K562 (cell line): ENCODE data around the gene HAND2. TPM values are rescaled to one million over a fixed set of nuclear protein-coding genes. Genes with fewer than 3 reads are reported as not detected.
A peak's percentile ranks its signal among the peaks of the same experiment; 100 is the strongest.

ENCODE experiments used
- ATAC-seq: fragments of 200-7000 bp; cut with Tn5 transposase; 3 replicates; pipeline ENCODE4 v1.9.1; 2020; ENCODE audit warnings: moderate library complexity
- BruUV-seq: library from RNA; stranded (reverse); fragments of 400-500 nt; replicated peaks from 2 replicates; lab custom pipeline; 2021; lab: Mats Ljungman, UMichigan
- CTCF ChIA-PET: fragments of 300-600 bp; formaldehyde crosslinking; extraction: SDS; loops from one replicate; lab custom pipeline; 2021; ENCODE audit warnings: low intra/inter-chr PET ratio; lab: Yijun Ruan, JAX
- POLR2A ChIA-PET: fragments of 300-600, 350-650 bp; sonication (Branson Sonifier 250); formaldehyde crosslinking; extraction: SDS; loops from one replicate; lab custom pipeline; 2021; ENCODE audit warnings: antibody characterized with exemption, inconsistent platforms; lab: Yijun Ruan, JAX
- DNase-seq, 4 experiments: peaks; one replicate each; pipeline versions ENCODE4 v3.0.0 to v3.0.0-alpha.2; 2011 to 2018; ENCODE audit warnings: low spot score in 3 of 4, mixed read lengths in 3 of 4; ENCODE audit errors: extremely low read depth in 1 of 4
- FAIRE-seq: peaks from 2 replicates; lab custom pipeline; 2011; peaks lifted over from hg19 to GRCh38; lab: Jason Lieb, UNC
- H2AFZ ChIP-seq: 2 replicates; pipeline ENCODE4 v1.6.0; 2011; ENCODE audit warnings: low read depth, low read length, control low read depth, inconsistent platforms
- H3K27ac ChIP-seq: fragments of 200-600 bp; 3 replicates; pipeline ENCODE4 v1.8.0; 2011; ENCODE audit warnings: low read depth, mild to moderate bottlenecking, control low read depth, inconsistent platforms, low read length, moderate library complexity, mixed read lengths; ENCODE audit errors: extremely low read depth
- H3K27me3 ChIP-seq, 2 experiments: fragments of 300-600 bp in 1 of 2; 2 replicates in 1 of 2; 3 replicates in 1 of 2; pipeline versions ENCODE4 v1.6.0 to v1.8.0; 2011; ENCODE audit warnings: inconsistent platforms in 2 of 2, low read length in 2 of 2, mild to moderate bottlenecking in 1 of 2, mixed read lengths in 1 of 2, moderate library complexity in 1 of 2; ENCODE audit not compliant: control insufficient read depth in 2 of 2, insufficient read depth in 2 of 2
- H3K36me3 ChIP-seq: fragments of 300-600 bp; 3 replicates; pipeline ENCODE4 v1.8.0; 2011; ENCODE audit warnings: mild to moderate bottlenecking, low read length, inconsistent platforms; ENCODE audit not compliant: control insufficient read depth, insufficient read depth
- H3K4me1 ChIP-seq, 2 experiments: fragments of 200-600 bp in 1 of 2; replicated peaks in 1 of 2; 2 replicates in 1 of 2; 3 replicates in 1 of 2; pipeline versions ENCODE4 v1.5.1 to v1.8.0; 2011; ENCODE audit warnings: inconsistent platforms in 2 of 2, low read length in 2 of 2, mild to moderate bottlenecking in 1 of 2, mixed read lengths in 1 of 2, moderate library complexity in 1 of 2; ENCODE audit not compliant: control insufficient read depth in 2 of 2, insufficient read depth in 2 of 2
- H3K4me2 ChIP-seq: 2 replicates; pipeline ENCODE4 v1.6.1; 2011; ENCODE audit warnings: low read length, control low read depth, inconsistent platforms, mixed read lengths; ENCODE audit not compliant: insufficient read depth
- H3K4me3 ChIP-seq: fragments of 200-600 bp; sonication (generic), shearing (Covaris generic); 2 replicates; pipeline ENCODE4 v1.5.1; 2016; ENCODE audit warnings: control low read depth, inconsistent platforms
- H3K79me2 ChIP-seq: fragments of 200-600 bp; 3 replicates; pipeline ENCODE4 v1.8.0; 2011; ENCODE audit warnings: low read length, inconsistent platforms; ENCODE audit not compliant: control insufficient read depth, insufficient read depth
- H3K9ac ChIP-seq, 2 experiments: 2 replicates each; pipeline versions ENCODE4 v1.6.0 to v1.6.1; 2011; ENCODE audit warnings: low read depth in 2 of 2, low read length in 2 of 2, control low read depth in 1 of 2, inconsistent platforms in 1 of 2, mild to moderate bottlenecking in 1 of 2, mixed read lengths in 1 of 2; ENCODE audit not compliant: insufficient read depth in 1 of 2
- H3K9me1 ChIP-seq: one replicate; pipeline ENCODE4 v1.6.0; 2011; ENCODE audit warnings: inconsistent platforms, mild to moderate bottlenecking, low read length, moderate library complexity; ENCODE audit not compliant: control insufficient read depth, insufficient read depth
- H3K9me3 ChIP-seq: replicated peaks from 2 replicates; pipeline ENCODE4 v1.5.1; 2011; ENCODE audit warnings: low read depth, low read length, inconsistent platforms; ENCODE audit not compliant: control insufficient read depth, insufficient read depth
- H4K20me1 ChIP-seq: replicated peaks from 2 replicates; pipeline ENCODE4 v1.6.1; 2011; ENCODE audit warnings: low read length, inconsistent platforms, mixed read lengths; ENCODE audit not compliant: control insufficient read depth, insufficient read depth
- ARID3A ChIP-seq: IDR thresholded peaks from 2 replicates; pipeline ENCODE4 v1.6.1; 2012; ENCODE audit warnings: low read depth, low read length, improper control_type of control experiment, borderline replicate concordance
- CREM ChIP-seq: IDR thresholded peaks from 2 replicates; pipeline ENCODE4 v1.6.1; 2014; ENCODE audit warnings: antibody characterized with exemption, low read depth
- CTBP1 ChIP-seq: fragments of 450-650 bp; IDR thresholded peaks from 2 replicates; pipeline ENCODE4 v1.6.1; 2016; ENCODE audit warnings: borderline replicate concordance
- HMG20B ChIP-seq: fragments of 250-450 bp; sonication (Bioruptor Pico); IDR thresholded peaks from 2 replicates; pipeline ENCODE4 v1.5.0; 2021; ENCODE audit warnings: mild to moderate bottlenecking
- NR3C1 ChIP-seq: sonication (generic); formaldehyde crosslinking; IDR thresholded peaks from 2 replicates; pipeline ENCODE4 v1.8.1; 2022; ENCODE audit warnings: missing genetic modification reagents
- ZBTB11 ChIP-seq, 3 experiments: fragments of 200-800 bp in 1 of 3; fragments of 250-450 bp in 1 of 3; fragments of 450-650 bp in 1 of 3; sonication (Bioruptor Pico) in 1 of 3; sonication (Bioruptor generic) in 1 of 3; formaldehyde crosslinking in 1 of 3; IDR thresholded peaks; 2 replicates each; pipeline versions ENCODE4 v1.6.1 to v1.8.0; 2016 to 2022; ENCODE audit warnings: mild to moderate bottlenecking in 2 of 3, missing genetic modification characterization in 2 of 3, missing compliant biosample characterization in 1 of 3, moderate library complexity in 1 of 3
- ZNF184 ChIP-seq: sonication (generic); formaldehyde crosslinking; IDR thresholded peaks from 2 replicates; pipeline ENCODE4 v1.5.0; 2020; ENCODE audit warnings: missing genetic modification reagents
- ZNF445 ChIP-seq: fragments of 250-450 bp; sonication (Bioruptor Pico); IDR thresholded peaks from 2 replicates; pipeline ENCODE4 v1.4.0; 2020; ENCODE audit warnings: low read depth, mild to moderate bottlenecking, moderate library complexity
- WGBS: fragments of 100-300 bp; shearing (Covaris generic); methylation state at CpG from one replicate; pipeline ENCODE4 v1.1.6; 2016; ENCODE audit warnings: low coverage, mixed read lengths; ENCODE audit not compliant: insufficient coverage; ENCODE audit errors: missing lambda C conversion rate; 5-methylcytosine and 5-hydroxymethylcytosine counted together
- in situ Hi-C: fragments of 300-500 bp; cut with MboI; formaldehyde crosslinking; loops from 4 replicates; pipeline ENCODE4 v1.15.0; 2018; ENCODE audit warnings: inconsistent platforms, mixed read lengths
- intact Hi-C: fragments of 100-400 bp; cut with micrococcal nuclease; formaldehyde crosslinking; loops from 2 replicates; pipeline ENCODE4 v1.14.2; 2022
- polyA plus RNA-seq, 8 experiments: library from polyadenylated mRNA; depleted of rRNA in 4 of 8; stranded (reverse) in 5 of 8; unstranded in 3 of 8; fragments of >200 nt; fragmentation: Nextera tagmentation in 2 of 8; fragmentation: Illumina TruSeq in 1 of 8; extraction: Ambion mirVana in 2 of 8; extraction: Trizol in 1 of 8; gene quantifications; 2 replicates each; pipeline versions ENCODE4 v1.2.1 to v1.2.3, GENCODE V29; 2011 to 2014; ENCODE audit warnings: inconsistent platforms in 1 of 8, missing spikeins in 1 of 8
- total RNA-seq, 7 experiments: library from RNA; depleted of rRNA in 6 of 7; stranded (reverse); fragments of >200 nt in 6 of 7; fragmentation: Illumina TruSeq in 2 of 7; extraction: Trizol in 2 of 7; gene quantifications; 2 replicates each; pipeline versions ENCODE4 v1.2.1 to v1.2.3, GENCODE V29; 2011 to 2021; ENCODE audit warnings: low replicate concordance in 1 of 7

Gene HAND2
- total and polyA plus RNA-seq, 9 of the 15 experiments (the other 6 are each of a cell fraction or from before 2014, with no cell fraction given): 1.7 to 12.8 (median 4.9) TPM

- H3K4me3 ChIP-seq: no peak overlapping the region
- H2AFZ ChIP-seq: peak overlapping the region; percentile 43; the same call in 1 of the 2 replicates
- H3K9ac ChIP-seq: no peak overlapping the region
- BruUV-seq: no TSS peak
- no peaks in the 10 kb centered on the region for H3K79me2 ChIP-seq
- H3K27ac ChIP-seq: no peak overlapping the region
- 22% methylated on average over 1 of the region's 1 CpG for WGBS
- no peaks in the 10 kb centered on the region for H3K36me3 ChIP-seq
- no peaks in the 10 kb centered on the region for H4K20me1 ChIP-seq
- H3K4me1 ChIP-seq: 0 out of 5 replicates have a peak, but pooled peaks cover 0 to 2% of the 10 kb centered on the region in 2 experiments
- ATAC-seq (no peak), DNase-seq (no peak), FAIRE-seq (no peak)
- in situ Hi-C loops: no loop called here
- ChIA-PET POLR2A (interaction anchor here (1.1 kb wide), 1 partner anchor 35 kb away, joined by 4 read pairs; no protein-coding TSS in a partner anchor), CTCF (no interaction called here)
- H3K4me2 ChIP-seq: no peak overlapping the region
- H3K27me3 ChIP-seq: no peaks in the 10 kb centered on the region
- H3K9me1 ChIP-seq: no peaks in the 10 kb centered on the region
- intact Hi-C loops: no loop called here
- H3K9me3 ChIP-seq: no peaks in the 10 kb centered on the region
- no peak for TF ChIP-seq ZBTB11 (CRISPR knock-in tag; IDR thresholded peaks at IDR 0.05)
- no peak for TF ChIP-seq ZNF445 (CRISPR knock-in tag)
- no peak for TF ChIP-seq ARID3A
- TF ChIP-seq HMG20B (CRISPR knock-in tag): no peak
- TF ChIP-seq NR3C1 (CRISPR knock-in tag): no peak
- no peak for TF ChIP-seq CREM
- no peak for TF ChIP-seq ZNF184
- TF ChIP-seq CTBP1: no peak
These were observed 43.7 kb upstream of the HAND2 start for GRCh38 chr4:173573725-173574124.
